ENCODE results near the gene TOX3.
A peak's percentile ranks its signal among the peaks of the same experiment; 100 is the strongest.

Gene TOX3

DNA sequence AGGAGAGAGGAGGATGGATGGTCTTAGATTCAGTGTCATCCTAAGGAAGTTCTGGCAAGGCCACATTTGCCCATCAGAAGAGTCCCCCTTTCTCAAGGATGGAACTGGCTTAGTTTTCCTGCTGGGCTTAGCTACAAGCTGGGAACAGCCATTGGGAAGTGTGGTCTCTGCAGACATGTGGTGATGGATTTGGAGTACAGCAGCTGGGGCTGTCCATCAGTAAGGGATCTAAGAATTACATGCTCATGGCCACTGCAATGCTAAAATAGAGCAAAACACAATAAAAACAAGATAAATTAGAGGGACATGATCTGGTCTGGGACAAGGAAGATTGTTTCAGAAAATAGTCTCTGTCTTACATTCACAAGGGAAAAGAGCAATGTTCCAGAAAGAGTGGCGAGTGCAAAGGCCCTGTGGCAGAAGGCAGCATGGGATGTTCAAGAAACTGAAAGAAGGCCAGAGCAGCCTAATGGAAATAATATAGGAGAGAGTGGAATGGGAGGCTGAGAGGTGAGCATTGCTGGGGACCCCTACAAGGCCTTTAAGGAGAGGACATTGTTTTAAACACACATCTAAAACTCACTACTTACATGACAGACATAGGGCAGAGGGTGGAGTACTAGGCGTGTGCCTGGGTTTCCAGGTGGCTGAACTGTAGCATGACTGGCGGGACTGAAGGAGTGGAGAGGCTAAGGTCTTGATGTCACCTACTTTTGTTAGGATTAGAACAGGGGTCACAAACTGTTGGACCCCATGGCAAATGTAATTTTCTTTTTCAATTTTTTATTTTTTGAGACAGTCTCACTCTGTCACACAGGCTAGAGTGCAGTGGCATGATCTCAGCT, 17.0 kb upstream of the TOX3 start:
- no peak for DNase-seq

DNA sequence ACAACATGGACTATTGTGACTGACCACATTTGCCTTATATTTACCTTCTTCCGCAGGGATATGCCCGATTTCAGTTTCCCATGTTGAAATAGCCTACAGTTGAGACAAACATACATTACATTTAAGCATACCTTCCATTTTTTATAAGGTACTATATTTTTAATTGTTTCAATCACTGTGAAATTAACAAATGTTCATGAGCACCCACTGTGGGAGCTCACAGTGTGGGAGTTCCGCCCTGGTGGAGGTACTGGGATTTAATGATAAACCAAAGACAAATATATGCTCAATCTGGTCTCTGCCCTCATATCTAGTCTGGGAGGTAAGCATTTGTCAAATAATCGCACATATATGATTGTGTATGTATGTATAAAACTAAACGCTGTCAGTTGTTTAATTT, 15.8 kb upstream of the TOX3 start:
- DNase-seq = no peak

DNA sequence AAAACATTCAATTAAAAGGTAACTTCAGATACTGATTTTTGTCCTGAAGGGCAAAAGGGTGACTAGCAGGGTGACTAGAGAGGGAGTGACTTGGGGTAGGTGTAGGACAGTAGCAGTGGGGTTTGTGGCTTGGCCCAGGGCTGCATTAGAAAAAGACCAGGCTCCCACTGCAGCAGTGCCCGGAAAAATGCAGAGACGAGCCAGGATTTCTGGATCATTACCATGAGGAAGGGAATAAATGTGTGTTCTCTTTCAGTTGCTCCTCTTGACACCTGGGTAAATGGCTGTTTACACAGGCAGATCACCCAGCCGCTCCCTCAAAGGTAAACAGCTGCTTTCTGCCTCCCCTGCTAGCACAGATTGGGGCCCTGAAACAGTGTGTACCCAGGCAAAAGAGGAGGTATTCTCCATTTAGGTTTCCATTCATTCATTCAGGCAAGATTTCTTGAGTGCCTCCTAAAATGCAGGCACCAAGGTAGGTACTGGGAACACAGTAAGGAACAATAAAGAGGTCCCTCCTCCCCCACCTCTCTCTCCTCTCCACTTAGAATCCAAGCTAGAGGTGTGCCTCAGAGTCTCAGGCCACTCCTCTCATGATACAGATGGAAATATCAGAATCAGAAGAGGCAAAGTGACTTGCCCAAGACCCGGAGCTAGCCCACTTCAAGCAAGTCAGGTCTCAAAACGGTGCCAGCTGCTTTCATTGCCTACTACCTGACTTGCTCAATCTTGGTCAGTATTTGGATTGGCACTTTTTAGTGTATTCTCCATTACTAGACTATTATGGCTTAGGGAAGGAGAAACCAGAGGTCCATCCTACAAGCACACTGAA, 15.2 kb upstream of the TOX3 start:
- DNase-seq = no peak

DNA sequence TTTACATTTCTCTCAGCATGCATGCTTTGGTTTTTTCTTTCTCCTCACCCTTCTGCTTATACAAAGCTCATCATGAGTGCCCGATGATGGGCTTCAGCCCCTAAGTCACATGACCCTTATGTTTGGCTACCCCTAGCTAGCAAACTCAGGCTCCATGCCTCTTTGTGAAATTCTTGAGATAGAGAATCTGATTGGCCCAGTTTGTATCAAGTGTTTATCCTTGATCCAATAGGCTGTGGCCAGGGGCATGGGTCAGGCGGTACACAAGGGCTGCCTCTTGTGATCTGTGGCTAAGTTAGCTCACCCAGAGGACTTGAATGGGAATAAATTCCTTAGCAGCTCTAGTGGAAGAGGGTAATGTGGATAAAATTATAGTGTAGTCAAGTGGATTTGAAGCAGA, 11.5 kb upstream of the TOX3 start:
- no peak for DNase-seq

DNA sequence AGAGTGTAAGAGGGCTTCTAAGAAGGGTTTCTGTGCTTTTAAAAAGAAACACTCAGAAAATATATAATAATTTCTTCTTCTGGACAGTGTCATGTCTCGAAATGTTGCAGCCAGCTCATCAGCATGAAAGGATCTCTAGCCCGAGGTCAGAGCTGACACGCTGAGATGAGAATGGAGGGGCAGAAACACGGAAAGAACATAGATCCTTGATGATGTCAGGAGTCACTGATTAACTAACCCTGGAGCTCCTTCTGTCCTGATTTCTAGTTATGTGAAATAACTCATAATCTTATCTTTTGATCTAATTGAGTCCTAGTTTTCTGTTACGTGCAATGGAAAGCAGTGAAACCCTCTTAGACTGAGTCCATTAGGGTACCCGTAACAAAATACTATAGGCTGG, 10.3 kb upstream of the TOX3 start:
- DNase-seq = no peak

DNA sequence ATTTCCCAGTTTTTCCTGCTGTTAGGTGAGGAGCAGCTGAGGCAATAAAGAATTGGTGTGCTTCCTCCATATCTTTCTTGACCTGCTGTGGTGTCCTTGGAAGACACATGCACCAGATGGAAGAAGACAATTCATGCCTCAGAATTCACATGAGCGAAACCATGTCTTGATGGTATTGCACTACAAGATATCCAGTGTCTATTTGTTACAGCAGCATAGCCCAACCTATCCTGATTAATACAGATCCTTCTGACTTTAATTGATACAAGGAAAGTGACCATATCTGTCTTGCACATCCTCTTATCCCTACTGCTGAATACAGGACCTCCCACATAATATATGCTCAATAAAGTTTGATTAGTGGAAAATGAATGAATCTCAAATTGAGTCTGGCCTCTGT, 9.1 kb upstream of the TOX3 start:
- no peak for DNase-seq

DNA sequence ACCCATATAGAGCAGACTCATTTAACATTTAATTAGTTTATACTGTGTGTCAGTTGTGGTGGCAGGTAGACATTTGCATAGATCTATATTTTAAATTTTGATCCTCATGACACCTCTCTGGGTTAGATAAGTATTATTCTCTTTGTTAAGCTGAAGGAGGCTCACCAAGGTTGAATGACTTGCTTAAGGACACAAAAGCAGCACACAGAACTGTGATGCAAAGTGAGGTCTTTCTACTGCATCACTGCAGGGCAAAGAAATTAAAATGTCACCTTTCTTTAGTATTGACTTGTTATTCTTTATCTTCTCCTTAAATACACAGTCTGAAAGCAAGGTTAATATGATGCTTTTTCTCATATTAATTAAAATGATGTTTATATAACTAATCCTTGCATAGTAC, 8.6 kb upstream of the TOX3 start:
- no peak for DNase-seq

DNA sequence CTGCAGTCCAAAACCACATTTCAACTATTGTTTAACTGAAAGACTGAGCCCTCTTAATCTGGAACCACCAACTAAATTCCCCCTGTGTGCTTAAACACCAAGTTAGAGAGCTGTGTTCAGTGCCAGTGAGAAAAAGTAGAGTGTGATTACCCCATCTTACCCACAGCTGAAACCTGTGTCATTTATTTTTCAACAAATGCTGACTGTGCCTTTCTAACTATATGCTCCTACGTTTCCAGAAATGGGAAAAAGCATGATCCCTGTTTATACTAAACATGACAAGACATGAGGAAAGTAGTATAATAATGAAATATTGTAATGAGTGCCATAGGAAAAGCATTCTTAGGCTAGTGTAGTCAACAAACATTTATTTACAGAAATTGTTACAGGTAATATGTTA, 7.4 kb upstream of the TOX3 start:
- DNase-seq = no peak

DNA sequence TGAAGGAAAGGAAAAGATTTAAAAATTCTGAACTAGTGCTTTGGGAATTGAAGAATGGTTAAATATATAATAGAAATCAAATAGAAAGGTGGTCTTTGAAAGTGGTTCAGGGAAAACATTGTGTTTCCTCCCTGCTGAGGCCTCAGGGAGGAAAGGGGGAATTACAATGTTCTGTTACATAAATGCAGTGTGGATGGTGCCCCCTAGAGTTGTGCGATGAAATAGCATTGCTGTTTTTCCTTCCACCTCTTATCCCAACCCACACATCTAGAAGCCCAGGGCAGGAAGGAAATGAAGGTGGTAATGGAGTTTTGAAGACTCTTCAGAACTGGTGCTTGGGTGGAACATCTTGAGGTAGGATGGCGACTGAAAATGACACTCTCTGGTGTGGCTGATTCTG, 6.4 kb upstream of the TOX3 start:
- DNase-seq = no peak

DNA sequence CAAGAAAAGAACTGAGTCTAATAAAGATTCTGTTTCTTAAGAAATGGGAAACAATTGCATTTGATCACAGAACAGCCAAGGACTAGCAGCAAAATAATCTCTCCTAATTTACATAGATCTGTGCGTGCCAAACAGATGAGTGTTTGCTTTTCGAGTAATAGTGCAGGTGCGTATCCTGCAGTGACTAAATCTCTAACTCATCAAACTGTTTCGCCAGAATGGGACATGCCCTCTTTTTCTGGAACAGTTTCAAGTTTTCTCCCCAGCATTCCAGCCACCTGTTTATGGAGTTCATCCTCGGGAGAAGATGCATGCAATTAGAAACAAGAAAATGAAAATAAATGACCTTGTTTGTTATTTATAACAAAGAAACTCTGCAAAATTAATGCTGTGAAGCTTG, 5.7 kb upstream of the TOX3 start:
- peak in 1 of 2 experiments; percentile 41 for DNase-seq

DNA sequence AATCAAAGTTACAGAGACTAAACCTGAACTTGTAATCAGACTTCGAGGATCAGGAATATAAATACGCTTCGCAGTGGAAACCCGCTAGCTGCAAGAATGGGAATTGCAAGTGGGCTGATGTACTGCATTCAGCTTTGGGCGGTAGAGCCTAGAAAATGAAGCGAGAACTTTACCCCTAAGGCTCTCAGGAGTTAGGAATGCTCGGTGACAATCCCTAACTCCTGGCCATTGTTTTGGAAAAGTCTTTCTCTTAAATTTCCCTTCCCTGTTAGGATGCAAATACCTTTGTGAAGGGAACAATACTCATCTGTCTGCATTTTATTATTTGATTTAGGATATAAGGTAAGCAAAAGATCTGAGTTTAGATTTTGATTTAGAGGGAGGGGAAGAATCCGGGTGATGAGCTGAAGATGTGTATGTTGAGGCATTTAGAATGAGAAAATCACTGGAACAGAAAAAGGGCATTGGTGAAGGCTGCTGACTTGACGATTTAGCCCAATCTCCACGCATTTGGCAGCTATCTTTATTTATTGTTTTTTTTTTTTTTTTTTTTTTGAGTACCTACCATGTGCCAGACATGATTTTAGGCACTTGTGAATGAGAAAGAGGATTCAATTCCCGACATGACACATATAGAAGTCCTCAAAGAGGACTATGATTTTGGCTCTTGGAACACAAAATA, 2.2 kb upstream of the TOX3 start:
- no peak for DNase-seq

DNA sequence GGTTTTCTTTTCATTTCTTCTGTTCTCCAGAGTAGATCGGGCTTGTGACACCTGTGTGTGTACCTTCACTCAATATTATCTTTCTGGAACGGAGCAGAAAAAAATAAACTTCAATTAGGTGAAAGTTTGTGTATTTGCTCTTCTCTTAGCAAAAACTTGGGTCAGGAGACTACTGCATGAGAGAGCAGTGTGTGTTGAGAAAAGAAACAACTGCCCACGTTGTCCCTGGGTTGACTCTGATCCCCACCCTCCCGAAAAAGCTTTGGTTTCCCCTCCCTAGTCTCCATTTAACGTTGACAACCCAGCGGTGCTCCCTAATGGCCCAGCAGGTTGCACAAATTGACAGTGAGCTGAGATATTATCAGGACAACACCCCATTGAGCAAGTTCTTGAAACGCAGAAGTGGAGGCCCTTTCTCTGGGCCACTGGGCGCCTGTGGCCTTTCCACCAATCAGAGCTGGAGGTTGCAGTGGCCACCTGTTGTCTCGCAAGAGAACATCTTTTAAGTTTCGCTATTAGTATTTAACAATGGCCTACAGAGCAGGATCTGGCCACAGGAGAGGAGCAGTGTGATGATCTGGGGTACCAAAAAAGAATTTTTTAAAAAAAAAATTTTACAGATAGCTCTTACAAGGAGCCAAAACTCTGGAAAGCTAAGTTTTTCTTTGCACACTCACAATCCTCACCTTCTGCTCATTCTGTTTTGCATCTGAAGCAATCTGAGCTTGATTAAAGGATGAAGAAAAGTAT, 1.5 kb upstream of the TOX3 start:
- DNase-seq = no peak

DNA sequence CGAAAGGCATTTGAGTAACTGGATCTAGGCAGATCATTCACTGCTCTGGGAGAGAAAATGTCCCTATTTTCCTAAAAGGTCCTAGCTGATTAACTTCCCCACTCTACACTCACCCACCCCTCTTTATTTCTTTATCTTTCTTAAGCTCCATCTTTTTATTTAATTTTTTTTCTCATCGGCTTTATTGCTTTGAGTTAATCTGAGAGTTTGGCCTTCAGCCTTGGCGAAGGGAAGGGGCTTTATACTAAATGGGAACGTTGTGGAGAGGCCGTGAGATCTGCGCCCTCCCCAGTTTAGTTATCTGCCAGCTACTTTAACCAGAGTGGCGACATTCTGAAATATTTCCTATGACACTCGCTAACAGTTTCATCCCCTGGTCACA, 882 bp upstream of the TOX3 start:
- no peak for DNase-seq

DNA sequence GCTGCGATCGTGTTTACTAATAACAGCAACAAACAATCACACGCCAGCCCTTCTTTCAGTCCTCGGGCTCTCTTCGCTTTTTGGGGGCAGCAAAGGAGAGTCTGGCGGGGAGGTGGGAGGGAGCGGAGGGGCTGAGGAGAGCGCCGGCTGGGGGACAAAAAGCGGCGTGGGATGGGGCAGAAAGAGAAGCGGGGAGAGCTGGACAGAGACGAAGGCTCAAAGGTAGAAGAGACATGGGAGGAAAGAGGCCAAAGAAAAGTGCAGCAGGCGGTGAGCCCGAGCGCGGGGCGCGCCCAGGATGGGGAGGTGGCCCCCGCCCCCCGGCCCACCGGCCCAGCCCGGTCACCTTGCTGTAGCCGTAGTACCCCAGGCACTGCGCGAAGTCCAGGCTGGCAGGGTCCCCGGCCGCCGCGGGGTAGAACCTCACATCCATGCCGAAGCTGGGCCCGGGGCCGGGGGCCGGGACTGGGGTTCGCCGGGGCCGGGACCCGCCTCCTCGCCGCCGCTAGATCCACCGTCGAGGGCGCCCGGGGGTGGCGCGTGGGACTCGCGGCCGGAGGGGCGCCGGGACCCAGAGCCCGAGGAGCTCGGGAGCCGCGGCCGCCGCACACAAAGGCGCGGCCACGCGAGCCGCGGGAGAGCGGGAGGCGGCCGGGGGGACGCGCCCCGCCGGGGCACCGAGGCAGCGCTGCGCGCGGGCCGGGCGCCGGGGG, 496 bp downstream of the TOX3 start:
- no peak for DNase-seq

DNA sequence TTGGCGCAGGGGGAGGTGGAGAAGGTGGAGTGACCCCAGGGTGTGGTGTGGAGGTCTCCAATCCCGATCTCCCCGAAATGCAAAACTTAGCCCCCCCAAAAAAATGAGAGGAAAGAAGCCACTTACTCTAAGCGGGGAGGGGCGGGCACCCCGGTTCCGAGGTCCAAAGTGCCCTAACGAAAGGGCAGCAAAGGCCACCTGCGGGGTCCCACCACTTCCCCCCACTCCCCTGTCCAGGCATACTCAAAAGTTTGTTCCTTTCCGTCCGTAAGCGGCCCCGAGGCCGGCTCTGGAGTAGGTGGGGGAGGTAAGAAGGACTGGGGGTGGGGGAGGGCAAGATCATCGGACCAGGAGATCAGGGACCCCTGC, 1.1 kb downstream of the TOX3 start:
- no peak for DNase-seq

DNA sequence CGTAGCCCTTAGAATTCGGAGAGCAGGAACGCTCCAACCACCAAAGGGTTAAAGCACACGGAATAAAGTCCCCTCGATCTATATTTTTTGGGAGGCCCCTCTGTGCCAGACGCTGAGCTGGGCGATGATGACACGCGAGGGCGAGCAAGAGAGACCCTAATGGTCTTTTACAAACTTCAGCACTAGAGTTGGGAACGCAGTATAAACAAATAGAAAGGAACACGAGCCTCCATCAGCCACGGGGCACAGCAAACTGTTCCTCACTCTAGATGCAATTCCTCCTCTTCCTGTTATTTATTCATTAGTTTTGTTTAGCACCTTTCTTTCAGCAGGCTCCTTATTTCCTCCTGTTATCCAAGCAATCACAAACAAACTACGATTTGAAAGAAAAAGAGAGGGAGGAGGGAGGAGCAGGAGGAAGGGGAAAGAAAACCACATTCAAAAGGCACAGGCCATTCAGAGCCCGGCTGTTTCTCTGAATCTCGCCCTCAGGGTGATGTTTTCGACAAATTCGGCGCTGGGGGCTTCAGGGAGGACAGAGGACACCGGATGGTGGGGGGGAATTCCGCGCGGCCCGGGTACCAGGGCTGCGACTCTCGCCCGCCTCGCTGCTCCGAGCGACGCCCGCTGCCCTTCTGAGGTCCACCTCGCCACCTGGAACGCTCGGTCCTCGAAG, 1.6 kb downstream of the TOX3 start:
- DNase-seq = no peak

DNA sequence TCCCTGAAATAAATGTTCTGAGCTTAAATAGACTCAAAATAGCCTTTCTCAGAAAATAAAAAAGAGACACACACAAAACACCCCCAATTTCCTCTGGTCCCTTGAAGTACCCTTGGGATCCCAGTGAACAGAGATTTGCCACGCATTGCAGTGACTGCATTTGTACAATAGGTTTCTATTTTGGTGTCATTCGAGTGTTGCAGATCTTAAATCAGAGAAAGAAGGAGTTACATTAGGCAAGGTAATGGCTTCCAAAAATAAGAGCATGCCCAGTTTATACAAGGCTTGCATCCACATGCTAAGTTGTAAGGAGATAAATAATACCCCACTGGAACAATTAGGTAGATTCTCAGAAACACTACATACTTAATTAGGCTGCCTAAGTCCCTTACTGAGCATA, 2.2 kb downstream of the TOX3 start:
- no peak for DNase-seq

DNA sequence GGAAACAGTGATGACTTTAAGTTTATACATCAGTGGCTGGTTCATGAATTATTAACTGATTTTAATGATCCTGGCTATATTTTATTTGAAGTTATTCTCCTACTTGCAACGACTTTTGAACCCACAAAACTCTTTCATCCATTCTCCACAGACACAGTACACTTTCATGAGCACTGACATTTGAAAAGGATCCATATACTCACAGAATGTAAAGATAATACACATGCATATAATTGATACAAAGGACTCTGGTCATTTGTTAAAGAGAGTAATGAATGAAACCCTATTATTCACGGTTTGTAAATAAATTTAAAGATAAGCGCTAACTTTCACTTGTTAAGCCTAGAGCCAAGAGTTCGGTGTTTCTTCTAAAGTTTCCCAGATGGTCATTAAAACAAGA, 3.3 kb downstream of the TOX3 start:
- DNase-seq = no peak

DNA sequence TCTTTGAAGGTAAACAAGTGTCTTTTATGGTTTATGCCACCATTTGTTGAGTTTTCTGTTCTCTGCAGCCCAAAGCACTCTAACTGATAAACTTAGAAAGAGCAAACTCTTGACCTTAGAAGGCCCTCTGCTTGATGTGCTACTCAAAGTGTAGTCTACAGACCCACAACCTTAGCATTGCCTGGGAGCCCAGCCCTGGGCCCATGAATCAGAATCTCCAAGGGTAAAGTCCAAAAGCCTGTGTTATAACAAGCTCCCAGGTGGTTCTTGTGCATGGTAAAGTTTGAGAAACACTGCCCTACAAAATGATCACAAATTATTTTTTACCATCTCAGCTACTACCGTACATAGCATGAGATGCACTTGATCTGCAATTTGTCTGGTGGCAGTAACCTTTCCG, 6.0 kb downstream of the TOX3 start:
- no peak for DNase-seq

DNA sequence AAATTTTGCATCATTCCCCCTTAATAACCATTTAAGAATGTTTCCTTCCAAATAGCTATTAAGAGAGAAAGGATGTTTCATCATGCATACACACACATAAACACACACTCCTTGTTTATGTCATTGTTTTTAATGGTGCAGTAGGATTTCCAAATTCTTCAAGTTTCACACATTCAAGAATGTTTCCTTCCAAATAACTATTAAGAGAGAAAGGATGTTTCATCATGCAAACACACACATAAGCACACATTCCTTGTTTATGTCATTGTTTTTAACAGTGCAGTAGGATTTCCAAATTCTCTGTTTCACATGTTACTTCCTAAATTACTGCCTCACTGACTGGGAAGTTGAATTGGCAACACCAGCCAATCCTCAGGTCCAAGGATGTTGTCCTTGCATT, 7.8 kb downstream of the TOX3 start:
- DNase-seq = no peak

DNA sequence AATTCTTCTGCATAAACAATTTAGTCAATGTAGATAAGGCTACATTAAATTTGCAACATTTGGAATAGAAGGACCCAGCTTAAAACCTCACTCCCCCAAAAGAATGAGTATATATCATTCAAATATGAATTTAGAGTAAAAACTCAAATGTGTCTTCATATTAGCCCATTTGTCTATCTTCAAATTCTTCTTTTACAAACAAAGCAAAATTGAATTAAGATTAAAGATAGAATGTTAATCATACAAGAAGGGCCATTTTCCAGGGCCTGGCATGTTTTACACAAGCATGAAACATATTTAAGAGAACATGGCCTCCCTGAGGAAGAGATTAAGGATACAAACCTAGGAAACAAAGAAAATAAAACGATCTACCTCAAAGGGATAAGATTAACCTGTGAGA, 8.4 kb downstream of the TOX3 start:
- no peak for DNase-seq

DNA sequence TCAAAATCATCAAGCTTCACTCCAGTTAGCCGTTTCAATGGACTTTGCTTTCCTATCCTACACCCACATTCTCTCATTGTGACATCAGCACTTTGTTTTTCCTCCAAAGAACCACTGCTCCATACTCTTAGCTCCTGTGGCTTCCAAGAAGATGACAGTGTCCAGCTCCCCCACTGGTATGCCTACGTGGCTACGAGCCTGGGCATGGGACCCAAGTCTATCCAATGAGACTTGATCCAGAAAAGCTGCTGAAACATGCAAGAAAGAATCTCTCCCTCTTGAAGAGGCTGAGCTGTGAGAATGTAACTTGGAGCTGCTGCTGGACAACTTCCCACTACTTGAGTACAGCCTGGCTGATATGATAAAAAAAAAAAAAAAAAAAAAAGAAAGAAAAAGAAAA, 9.4 kb downstream of the TOX3 start:
- DNase-seq = no peak

Data from NCI-H446 (cell line).